NCI-H526 treated with DMSO at 0.1 percent for 48 hours (cell line): ENCODE results near the gene SPACA5B.
A peak's percentile ranks its signal among the peaks of the same experiment; 100 is the strongest.
"Not testable (repeated sequence)": the region's sequence is repeated elsewhere in the genome, so short reads cannot be mapped to it uniquely, and the experiment has no call there.

ENCODE experiments used
- DNase-seq: peaks from one replicate; lab custom pipeline; 2025; lab: John Stamatoyannopoulos, UW

Gene SPACA5B

GRCh38 chrX:48130326-48130725, at the start of gene SPACA5B:
TSS of gene SPACA5B (plus strand) at chrX:48130626. CDS start at chrX:48130688, 62 bp downstream.
- not testable (repeated sequence) for DNase-seq

- DNase-seq = peak; percentile 1
These were observed 47.2 kb upstream of the SPACA5B start for GRCh38 chrX:48083212-48083611.

GRCh38 chrX:48083706-48084105, 46.7 kb upstream of the SPACA5B start:
- DNase-seq = no peak

- DNase-seq = no peak
These were observed 44.3 kb upstream of the SPACA5B start for GRCh38 chrX:48086082-48086481.

- no peak for DNase-seq
These were observed 40.3 kb upstream of the SPACA5B start for GRCh38 chrX:48090123-48090522.

GRCh38 chrX:48092558-48092957, 37.9 kb upstream of the SPACA5B start:
- not testable (repeated sequence) for DNase-seq

- DNase-seq = no peak
These were observed 29.0 kb upstream of the SPACA5B start for GRCh38 chrX:48101443-48101842.

GRCh38 chrX:48102874-48103374, 27.5 kb upstream of the SPACA5B start:
- no peak for DNase-seq

GRCh38 chrX:48107717-48108116, 22.7 kb upstream of the SPACA5B start:
- DNase-seq = no peak

- not testable (repeated sequence) for DNase-seq
These were observed 5.1 kb upstream of the SPACA5B start for GRCh38 chrX:48125286-48125685.

GRCh38 chrX:48132308-48132844, 1.9 kb downstream of the SPACA5B start:
- not testable (repeated sequence) for DNase-seq

GRCh38 chrX:48139076-48139475, 8.7 kb downstream of the SPACA5B start:
- DNase-seq = not testable (repeated sequence)

GRCh38 chrX:48141810-48142508, 11.5 kb downstream of the SPACA5B start:
- not testable (repeated sequence) for DNase-seq

- DNase-seq = not testable (repeated sequence)
These were observed 12.3 kb downstream of the SPACA5B start for GRCh38 chrX:48142697-48143096.

GRCh38 chrX:48153769-48154168, 23.3 kb downstream of the SPACA5B start:
- no peak for DNase-seq

- no peak for DNase-seq
These were observed 24.4 kb downstream of the SPACA5B start for GRCh38 chrX:48154796-48155195.

GRCh38 chrX:48156014-48156413, 25.6 kb downstream of the SPACA5B start:
- DNase-seq = no peak

- DNase-seq = no peak
These were observed 34.8 kb downstream of the SPACA5B start for GRCh38 chrX:48165241-48165640.

- not testable (repeated sequence) for DNase-seq
These were observed 35.9 kb downstream of the SPACA5B start for GRCh38 chrX:48166322-48166721.

- DNase-seq = no peak
These were observed 49.3 kb downstream of the SPACA5B start for GRCh38 chrX:48179691-48180090.

GRCh38 chrX:48180811-48181210, 50.4 kb downstream of the SPACA5B start:
- DNase-seq = no peak

GRCh38 chrX:48181882-48182281, 51.5 kb downstream of the SPACA5B start:
- DNase-seq = not testable (repeated sequence)
